Measurements from ENCODE around the gene DNAJA4. TPM values are rescaled to one million over a fixed set of nuclear protein-coding genes. Genes with fewer than 3 reads are reported as not detected.

DNAJA4 gene
- total and polyA plus RNA-seq, 5 donors from 2014 or later: 9.5 to 33.2 (median 9.9) TPM

- Mint-ChIP-seq H3K36me3 (no peaks in the 10 kb centered on the region), H3K4me3 (no peak overlapping the region), H3K27me3 (no peaks in the 10 kb centered on the region), H3K27ac (no peak overlapping the region), H3K9me3 (peaks cover 0 to 3% (median 0%) of the 10 kb centered on the region in 7 donors), H3K4me1 (peaks cover 0 to 3% (median 0%) of the 10 kb centered on the region in 4 donors)
- Histone ChIP-seq H3K27me3 (ENCODE audit: control insufficient read depth, insufficient read depth, low read length) (no peaks in the 10 kb centered on the region), H3K9me3 (ENCODE audit: control insufficient read depth in 2 of 2, low read length in 2 of 2) (no peaks in the 10 kb centered on the region), H3K36me3 (ENCODE audit: control insufficient read depth, insufficient read depth, low read length) (no peaks in the 10 kb centered on the region), H3K27ac (ENCODE audit: insufficient read depth, low read length, poor library complexity, severe bottlenecking) (no peak overlapping the region), H3K4me1 (ENCODE audit: control insufficient read depth, insufficient read depth, low read length, poor library complexity, severe bottlenecking) (no peaks in the 10 kb centered on the region), H3K4me3 (ENCODE audit: low read depth, low read length) (no peak overlapping the region)
- no peak for DNase-seq
- ATAC-seq (ENCODE audit: low read depth in 2 of 2): no peak
Measured at GRCh38 chr15:78259232-78259631, 5.1 kb upstream of the DNAJA4 start.

GRCh38 chr15:78260489-78260888, 3.9 kb upstream of the DNAJA4 start:
- no peak overlapping the region for H3K4me3 ChIP-seq (ENCODE audit: low read depth, low read length)
- H3K27ac ChIP-seq (ENCODE audit: insufficient read depth, low read length, poor library complexity, severe bottlenecking): no peak overlapping the region
- no peaks in the 10 kb centered on the region for H3K9me3 ChIP-seq (ENCODE audit: control insufficient read depth in 2 of 2, low read length in 2 of 2)
- ATAC-seq (ENCODE audit: low read depth in 2 of 2) (no peak), DNase-seq (no peak)
- Mint-ChIP-seq H3K27ac (no peak overlapping the region), H3K9me3 (peaks cover 0 to 3% (median 0%) of the 10 kb centered on the region in 7 donors), H3K36me3 (no peaks in the 10 kb centered on the region), H3K27me3 (peaks cover 4% of the 10 kb centered on the region), H3K4me3 (no peak overlapping the region), H3K4me1 (peaks cover 0 to 11% (median 7%) of the 10 kb centered on the region in 4 donors)
- H3K4me1 ChIP-seq (ENCODE audit: control insufficient read depth, insufficient read depth, low read length, poor library complexity, severe bottlenecking): peaks cover 8% of the 10 kb centered on the region
- H3K27me3 ChIP-seq (ENCODE audit: control insufficient read depth, insufficient read depth, low read length): no peaks in the 10 kb centered on the region
- no peaks in the 10 kb centered on the region for H3K36me3 ChIP-seq (ENCODE audit: control insufficient read depth, insufficient read depth, low read length)

- peaks cover 4% of the 10 kb centered on the region for H3K27me3 Mint-ChIP-seq
- H3K4me3 Mint-ChIP-seq: peak overlapping the region in 2 of 4 donors; percentile 62 to 85
- no peaks in the 10 kb centered on the region for H3K36me3 Mint-ChIP-seq
- Histone ChIP-seq H3K27me3 (ENCODE audit: control insufficient read depth, insufficient read depth, low read length) (no peaks in the 10 kb centered on the region), H3K4me1 (ENCODE audit: control insufficient read depth, insufficient read depth, low read length, poor library complexity, severe bottlenecking) (peaks cover 13% of the 10 kb centered on the region), H3K36me3 (ENCODE audit: control insufficient read depth, insufficient read depth, low read length) (no peaks in the 10 kb centered on the region), H3K9me3 (ENCODE audit: control insufficient read depth in 2 of 2, low read length in 2 of 2) (no peaks in the 10 kb centered on the region), H3K4me3 (ENCODE audit: low read depth, low read length) (no peak overlapping the region), H3K27ac (ENCODE audit: insufficient read depth, low read length, poor library complexity, severe bottlenecking) (no peak overlapping the region)
- DNase-seq (no peak), ATAC-seq (ENCODE audit: low read depth in 2 of 2) (no peak)
- H3K4me1 Mint-ChIP-seq: peaks cover 5 to 16% (median 13%) of the 10 kb centered on the region in 4 donors
- H3K9me3 Mint-ChIP-seq: peaks cover 0 to 3% (median 0%) of the 10 kb centered on the region in 7 donors
- H3K27ac Mint-ChIP-seq: no peak overlapping the region
Measured at GRCh38 chr15:78261062-78261461, 3.3 kb upstream of the DNAJA4 start.

- Mint-ChIP-seq H3K4me3 (peak overlapping the region; percentile 73 to 88 (median 81)), H3K4me1 (peaks cover 15 to 37% (median 30%) of the 10 kb centered on the region in 4 donors), H3K36me3 (no peaks in the 10 kb centered on the region), H3K27ac (peak overlapping the region; percentile 60 to 88 (median 75)), H3K27me3 (peaks cover 4% of the 10 kb centered on the region), H3K9me3 (peaks cover 0 to 3% (median 0%) of the 10 kb centered on the region in 7 donors)
- ATAC-seq (ENCODE audit: low read depth in 2 of 2) (no peak), DNase-seq (peak in 1 of 3 donors; percentile 25)
- Histone ChIP-seq H3K36me3 (ENCODE audit: control insufficient read depth, insufficient read depth, low read length) (no peaks in the 10 kb centered on the region), H3K4me3 (ENCODE audit: low read depth, low read length) (no peak overlapping the region), H3K27ac (ENCODE audit: insufficient read depth, low read length, poor library complexity, severe bottlenecking) (no peak overlapping the region), H3K27me3 (ENCODE audit: control insufficient read depth, insufficient read depth, low read length) (no peaks in the 10 kb centered on the region), H3K9me3 (ENCODE audit: control insufficient read depth in 2 of 2, low read length in 2 of 2) (no peaks in the 10 kb centered on the region), H3K4me1 (ENCODE audit: control insufficient read depth, insufficient read depth, low read length, poor library complexity, severe bottlenecking) (peaks cover 20% of the 10 kb centered on the region)
Measured at GRCh38 chr15:78263351-78263781, 996 bp upstream of the DNAJA4 start.

GRCh38 chr15:78263907-78264303, 457 bp upstream of the DNAJA4 start:
- no peak overlapping the region for H3K4me3 ChIP-seq (ENCODE audit: low read depth, low read length)
- H3K9me3 Mint-ChIP-seq: peaks cover 0 to 1% (median 0%) of the 10 kb centered on the region in 7 donors
- no peak for DNase-seq

GRCh38 chr15:78265137-78265460, 737 bp downstream of the DNAJA4 start:
- Mint-ChIP-seq H3K36me3 (peaks cover under 1% of the 10 kb centered on the region), H3K4me1 (peaks cover 15 to 51% (median 37%) of the 10 kb centered on the region in 4 donors), H3K27me3 (peaks cover 4% of the 10 kb centered on the region), H3K9me3 (no peaks in the 10 kb centered on the region), H3K27ac (peak overlapping the region; percentile 93 to 96 (median 95)), H3K4me3 (peak overlapping the region; percentile 90 to 97 (median 92))
- Histone ChIP-seq H3K4me3 (ENCODE audit: low read depth, low read length) (peak overlapping the region; percentile 71), H3K27ac (ENCODE audit: insufficient read depth, low read length, poor library complexity, severe bottlenecking) (peak overlapping the region; percentile 70), H3K27me3 (ENCODE audit: control insufficient read depth, insufficient read depth, low read length) (no peaks in the 10 kb centered on the region), H3K4me1 (ENCODE audit: control insufficient read depth, insufficient read depth, low read length, poor library complexity, severe bottlenecking) (peaks cover 20% of the 10 kb centered on the region), H3K36me3 (ENCODE audit: control insufficient read depth, insufficient read depth, low read length) (peaks cover 3% of the 10 kb centered on the region), H3K9me3 (ENCODE audit: control insufficient read depth in 2 of 2, low read length in 2 of 2) (no peaks in the 10 kb centered on the region)
- DNase-seq: no peak
- no peak for ATAC-seq (ENCODE audit: low read depth in 2 of 2)

More at GRCh38 chr15:78263907-78264303, 457 bp upstream of the DNAJA4 start:
- Histone ChIP-seq H3K36me3 (ENCODE audit: control insufficient read depth, insufficient read depth, low read length) (peaks cover under 1% of the 10 kb centered on the region), H3K27me3 (ENCODE audit: control insufficient read depth, insufficient read depth, low read length) (no peaks in the 10 kb centered on the region), H3K9me3 (ENCODE audit: control insufficient read depth in 2 of 2, low read length in 2 of 2) (no peaks in the 10 kb centered on the region), H3K27ac (ENCODE audit: insufficient read depth, low read length, poor library complexity, severe bottlenecking) (peak overlapping the region; percentile 70), H3K4me1 (ENCODE audit: control insufficient read depth, insufficient read depth, low read length, poor library complexity, severe bottlenecking) (peaks cover 20% of the 10 kb centered on the region)
- no peak for ATAC-seq (ENCODE audit: low read depth in 2 of 2)
- Mint-ChIP-seq H3K36me3 (no peaks in the 10 kb centered on the region), H3K27me3 (peaks cover 4% of the 10 kb centered on the region), H3K27ac (peak overlapping the region in 2 of 3 donors; percentile 75 to 88), H3K4me1 (peaks cover 15 to 43% (median 35%) of the 10 kb centered on the region in 4 donors), H3K4me3 (peak overlapping the region; percentile 73 to 88 (median 81))

- H3K27me3 ChIP-seq (ENCODE audit: control insufficient read depth, insufficient read depth, low read length): no peaks in the 10 kb centered on the region
Measured at GRCh38 chr15:78265752-78266224, 1.4 kb downstream of the DNAJA4 start.

GRCh38 chr15:78266229-78266628, 1.9 kb downstream of the DNAJA4 start:
- Mint-ChIP-seq H3K36me3 (peaks cover 6% of the 10 kb centered on the region), H3K4me3 (peak overlapping the region in 3 of 4 donors; percentile 90 to 97 (median 93)), H3K27me3 (peaks cover 4% of the 10 kb centered on the region), H3K9me3 (no peaks in the 10 kb centered on the region), H3K27ac (peak overlapping the region in 2 of 3 donors; percentile 93), H3K4me1 (peaks cover 15 to 55% (median 38%) of the 10 kb centered on the region in 4 donors)
- H3K9me3 ChIP-seq (ENCODE audit: control insufficient read depth in 2 of 2, low read length in 2 of 2): no peaks in the 10 kb centered on the region
- H3K4me3 ChIP-seq (ENCODE audit: low read depth, low read length): peak overlapping the region; percentile 71
- H3K36me3 ChIP-seq (ENCODE audit: control insufficient read depth, insufficient read depth, low read length): peaks cover 10% of the 10 kb centered on the region
- no peaks in the 10 kb centered on the region for H3K27me3 ChIP-seq (ENCODE audit: control insufficient read depth, insufficient read depth, low read length)
- ATAC-seq (ENCODE audit: low read depth in 2 of 2) (no peak), DNase-seq (no peak)
- H3K27ac ChIP-seq (ENCODE audit: insufficient read depth, low read length, poor library complexity, severe bottlenecking): no peak overlapping the region
- H3K4me1 ChIP-seq (ENCODE audit: control insufficient read depth, insufficient read depth, low read length, poor library complexity, severe bottlenecking): peaks cover 20% of the 10 kb centered on the region

More at GRCh38 chr15:78265752-78266224, 1.4 kb downstream of the DNAJA4 start:
- H3K4me1 Mint-ChIP-seq: peaks cover 15 to 55% (median 38%) of the 10 kb centered on the region in 4 donors
- peaks cover 4% of the 10 kb centered on the region for H3K27me3 Mint-ChIP-seq
- H3K4me1 ChIP-seq (ENCODE audit: control insufficient read depth, insufficient read depth, low read length, poor library complexity, severe bottlenecking): peaks cover 20% of the 10 kb centered on the region
- peak in 1 of 3 donors; percentile 11 for DNase-seq
- H3K36me3 ChIP-seq (ENCODE audit: control insufficient read depth, insufficient read depth, low read length): peaks cover 6% of the 10 kb centered on the region
- no peaks in the 10 kb centered on the region for H3K9me3 ChIP-seq (ENCODE audit: control insufficient read depth in 2 of 2, low read length in 2 of 2)
- H3K36me3 Mint-ChIP-seq: peaks cover 6% of the 10 kb centered on the region
- H3K27ac ChIP-seq (ENCODE audit: insufficient read depth, low read length, poor library complexity, severe bottlenecking): peak overlapping the region; percentile 70
- H3K4me3 Mint-ChIP-seq: peak overlapping the region; percentile 90 to 97 (median 92)
- peak overlapping the region; percentile 71 for H3K4me3 ChIP-seq (ENCODE audit: low read depth, low read length)
- no peaks in the 10 kb centered on the region for H3K9me3 Mint-ChIP-seq
- H3K27ac Mint-ChIP-seq: peak overlapping the region; percentile 93 to 96 (median 95)
- ATAC-seq (ENCODE audit: low read depth in 2 of 2): no peak

All from CD4-positive, CD25-positive, alpha-beta regulatory T cell (primary cell).